Measurements from ENCODE around the gene SERGEF.

The SERGEF gene

GRCh38 chr11:17748761-17749721, 263.8 kb downstream of the SERGEF start:
- DNase-seq (ENCODE audit: low read depth) = no peak

- no peak for DNase-seq (ENCODE audit: low read depth)
These were observed 264.8 kb downstream of the SERGEF start for GRCh38 chr11:17748044-17748443.

- no peak for DNase-seq (ENCODE audit: low read depth)
These were observed 265.5 kb downstream of the SERGEF start for GRCh38 chr11:17747131-17747955.

- DNase-seq (ENCODE audit: low read depth) = no peak
These were observed 266.8 kb downstream of the SERGEF start for GRCh38 chr11:17746096-17746495.

GRCh38 chr11:17745023-17745772, 267.6 kb downstream of the SERGEF start:
- DNase-seq (ENCODE audit: low read depth) = no peak

DNA sequence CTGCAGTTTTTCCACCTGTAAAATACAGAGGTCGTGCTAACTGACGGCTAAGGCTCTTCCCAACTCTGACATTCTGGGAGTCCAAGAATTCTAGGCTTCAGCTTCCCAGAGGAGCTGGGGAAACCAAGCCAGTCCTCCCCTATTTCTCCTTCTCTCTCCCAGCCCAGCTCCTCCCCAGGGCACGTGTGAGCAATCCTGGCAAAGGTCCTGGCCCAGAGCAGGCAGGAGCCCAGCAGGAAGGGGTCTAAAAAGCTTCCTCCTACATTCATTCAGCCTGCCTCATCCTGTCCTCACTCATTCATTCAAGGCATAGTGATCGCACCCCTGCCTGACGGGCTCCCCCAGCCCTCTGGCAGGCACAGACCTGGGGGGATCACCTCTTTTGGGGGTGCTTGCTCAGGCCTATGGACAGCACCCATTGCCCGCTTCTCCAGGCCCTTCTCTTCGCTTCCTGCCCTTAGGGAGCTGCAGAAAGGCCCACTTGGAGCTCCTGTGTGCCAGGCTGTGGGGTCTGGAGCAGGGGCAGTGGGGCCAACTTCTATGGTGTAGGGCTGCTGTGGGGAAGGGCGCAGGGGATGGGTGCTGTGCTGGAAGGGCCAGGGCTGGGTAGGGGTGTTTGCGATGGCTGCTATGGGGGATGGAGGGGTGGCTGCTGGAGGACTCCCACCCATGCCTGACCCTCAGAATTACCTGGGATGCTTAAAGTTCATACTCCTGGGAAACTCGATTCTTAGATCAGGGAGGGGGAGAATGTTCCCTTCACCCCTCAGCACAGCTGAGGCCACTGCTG, 268.5 kb downstream of the SERGEF start:
- DNase-seq (ENCODE audit: low read depth) = no peak

- no peak for DNase-seq (ENCODE audit: low read depth)
These were observed 269.1 kb downstream of the SERGEF start for GRCh38 chr11:17743808-17744119.

DNA sequence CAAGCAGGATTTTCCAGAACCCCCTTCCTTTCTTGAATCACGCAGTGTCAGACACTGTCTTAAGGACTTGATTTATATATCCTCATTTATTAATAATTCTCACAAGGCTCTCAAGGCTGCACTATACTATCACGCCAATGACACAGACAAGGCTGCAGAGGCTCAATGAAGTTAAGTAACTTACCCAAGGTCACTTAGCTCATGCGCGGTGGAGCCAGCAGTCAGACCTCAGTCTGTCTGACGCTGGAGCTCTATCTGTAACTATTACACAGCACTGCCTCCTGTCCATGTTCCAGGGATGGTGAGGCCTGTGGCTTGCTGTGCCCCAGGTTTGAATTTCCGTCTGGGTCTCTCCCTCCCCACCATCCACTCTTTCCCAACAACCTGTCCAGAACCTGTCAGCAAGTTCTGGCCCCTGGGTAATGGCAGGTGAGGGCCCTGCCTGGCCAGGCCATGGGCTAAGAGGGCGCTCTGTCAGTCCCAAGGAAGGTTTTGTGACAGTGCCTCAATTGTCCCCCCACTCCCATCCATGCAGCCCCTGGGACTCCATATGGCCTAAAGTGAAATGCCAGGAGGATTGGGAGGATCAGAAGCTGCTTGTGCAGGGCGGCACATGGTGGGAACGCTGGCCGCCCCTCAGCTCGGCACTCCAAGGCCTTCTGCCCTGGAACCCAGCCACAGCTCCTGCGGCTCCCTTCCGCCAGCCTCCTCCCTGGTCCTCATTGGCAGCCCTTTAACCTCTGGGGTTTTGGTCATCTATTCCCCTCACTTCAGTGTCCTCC, 269.6 kb downstream of the SERGEF start:
- DNase-seq (ENCODE audit: low read depth) = no peak

DNA sequence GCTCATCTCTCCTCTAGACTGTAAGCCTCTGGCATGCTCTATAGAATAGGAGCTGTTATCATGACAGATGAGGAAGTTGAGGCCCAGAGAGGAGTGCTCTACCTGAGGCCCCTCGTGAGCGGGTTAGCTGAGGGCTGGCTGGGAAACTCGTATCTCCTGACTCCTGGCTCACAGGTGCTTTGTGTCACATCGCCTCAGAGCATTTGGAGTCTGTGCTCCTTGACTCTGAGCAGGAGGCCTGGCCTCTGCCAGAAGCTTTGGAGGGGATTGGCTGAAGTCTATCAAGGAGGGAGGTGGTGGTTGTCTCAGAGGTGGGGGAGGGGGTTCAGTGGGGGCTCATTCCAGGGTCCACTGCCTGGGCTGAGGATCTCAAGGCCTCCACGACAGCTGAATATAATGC, 270.8 kb downstream of the SERGEF start:
- DNase-seq (ENCODE audit: low read depth) = no peak

DNA sequence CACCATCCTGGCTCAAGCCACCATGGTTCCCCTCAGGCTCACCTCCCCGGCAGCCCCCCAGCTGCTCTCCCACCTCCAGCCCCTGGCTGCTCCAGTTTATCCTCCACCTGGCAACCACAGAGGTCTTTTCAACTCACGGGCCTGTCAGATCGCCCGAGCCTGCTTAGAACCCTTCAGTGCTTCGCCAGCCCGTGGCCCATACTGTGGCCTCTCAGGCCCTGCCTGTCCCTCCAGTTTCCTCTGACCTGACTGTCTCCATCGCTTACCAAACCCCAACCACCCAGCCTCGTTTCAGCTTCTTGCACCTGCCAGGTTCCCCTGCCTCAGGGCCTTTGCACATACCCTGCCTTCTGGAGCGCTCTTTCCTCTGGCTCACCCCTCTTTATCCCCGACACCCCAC, 271.4 kb downstream of the SERGEF start:
- no peak for DNase-seq (ENCODE audit: low read depth)

GRCh38 chr11:17740649-17741235, 272.1 kb downstream of the SERGEF start:
- DNase-seq (ENCODE audit: low read depth) = no peak

- DNase-seq (ENCODE audit: low read depth) = no peak
These were observed 272.9 kb downstream of the SERGEF start for GRCh38 chr11:17739945-17740338.

DNA sequence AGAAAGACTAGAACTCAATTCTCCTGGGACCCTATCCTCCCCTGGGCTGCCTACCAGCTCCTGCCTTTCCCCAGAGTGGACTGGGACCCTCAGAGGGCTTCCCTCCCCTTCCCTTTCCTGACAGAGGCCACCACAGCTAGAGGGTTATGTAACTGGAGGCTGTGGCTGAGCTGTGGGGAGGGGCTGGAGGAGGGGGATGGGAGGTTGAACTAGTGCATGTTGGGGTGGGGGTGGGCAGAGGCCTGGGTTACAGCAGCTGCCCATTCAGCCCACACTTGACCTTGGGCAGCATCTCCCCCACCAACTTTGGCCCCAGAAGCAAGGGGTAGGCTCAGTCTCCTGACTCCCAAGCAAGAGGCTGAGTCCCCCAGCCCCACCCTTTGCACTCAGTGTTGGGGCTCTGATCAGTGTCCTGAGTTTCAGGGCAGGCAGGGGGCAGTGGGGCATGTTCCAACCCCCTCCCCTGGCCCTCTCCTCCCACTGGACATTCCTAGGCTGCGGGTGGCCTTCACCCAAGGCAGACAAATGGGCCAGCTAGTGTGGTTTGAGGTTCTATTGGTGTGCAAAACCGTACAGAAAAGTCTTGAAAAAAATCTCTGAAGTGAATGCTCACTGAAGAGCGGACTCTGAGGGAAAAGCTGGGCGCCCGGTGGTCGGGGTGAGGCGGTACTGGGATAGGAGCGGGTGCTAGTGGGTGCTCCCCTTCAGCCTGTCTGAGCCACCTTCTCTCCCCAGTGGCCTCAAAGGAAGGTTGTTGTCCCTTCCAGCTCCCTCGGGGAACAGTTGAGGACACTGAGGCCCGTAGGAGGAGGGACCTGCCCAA, 274.5 kb downstream of the SERGEF start:
- DNase-seq (ENCODE audit: low read depth) = no peak

Data from stimulated activated CD8-positive, alpha-beta memory T cell treated with anti-CD3 and anti-CD28 coated beads, Interleukin-7, amount 100 ng/mL, for 24 hours (primary cell).